ENCODE measurements around the gene KIAA1671. TPM values are rescaled to one million over a fixed set of nuclear protein-coding genes. Genes with fewer than 3 reads are reported as not detected.

KIAA1671 gene
- polyA plus RNA-seq, 1 donor (not counting 4 experiments of a cell fraction or from before 2014, with no cell fraction given): 17.4 TPM

- H3K4me2 ChIP-seq (ENCODE audit: control insufficient read depth, extremely low read depth, insufficient read depth, low read depth, low read length): no peak overlapping the region
- FAIRE-seq (no peak), DNase-seq (ENCODE audit: low read depth, low spot score) (no peak)
- no peak overlapping the region for H3K27ac ChIP-seq (ENCODE audit: control insufficient read depth, insufficient read depth, low read length)
- H3K36me3 ChIP-seq (ENCODE audit: control insufficient read depth in 2 of 2, extremely low read depth in 1 of 2, insufficient read depth in 2 of 2, low read length in 2 of 2): peaks cover 0 to 6% of the 10 kb centered on the region in 2 experiments
- TF ChIP-seq CTCF (optimal IDR thresholded peaks at IDR 0.05 in 1 of 3, IDR thresholded peaks at IDR 0.05 in 1 of 3, conservative IDR thresholded peaks at IDR 0.05 in 1 of 3; ENCODE audit: extremely low read depth in 1 of 3, insufficient read depth in 2 of 3, low read length in 3 of 3): peak in 1 of 3 experiments; percentile 28
- TF ChIP-seq EZH2 (IDR thresholded peaks at IDR 0.05; ENCODE audit: low read length): no peak
- dilution Hi-C loops (cut with MboI; ENCODE audit: extremely low pct_ligation_motif_present, low sequenced_read_pairs): no loop called here
- H3K27me3 ChIP-seq (ENCODE audit: control insufficient read depth, extremely low read depth, insufficient read depth, low read length): no peaks in the 10 kb centered on the region
- no peaks in the 10 kb centered on the region for H3K79me2 ChIP-seq (ENCODE audit: control insufficient read depth, insufficient read depth, low read length)
- H3K4me1 ChIP-seq (ENCODE audit: control insufficient read depth, extremely low read depth, insufficient read depth, low read length): peaks cover 21% of the 10 kb centered on the region
- peaks cover 6% of the 10 kb centered on the region for H4K20me1 ChIP-seq (ENCODE audit: control insufficient read depth, extremely low read depth, insufficient read depth, low read length)
- no peaks in the 10 kb centered on the region for H3K9me1 ChIP-seq (ENCODE audit: control insufficient read depth, extremely low read depth, insufficient read depth, low read length)
- H3K4me3 ChIP-seq (ENCODE audit: control insufficient read depth in 2 of 3, extremely low read depth in 1 of 3, insufficient read depth in 2 of 3, low read depth in 1 of 3, low read length in 3 of 3): no peak overlapping the region
- H3K9me3 ChIP-seq (ENCODE audit: control insufficient read depth, low read depth, low read length): no peaks in the 10 kb centered on the region
- no peak overlapping the region for H2AFZ ChIP-seq (ENCODE audit: control insufficient read depth, low read length)
- no peak overlapping the region for H3K9ac ChIP-seq (ENCODE audit: control insufficient read depth, extremely low read depth, insufficient read depth, low read length)
These were observed 108.1 kb downstream of the KIAA1671 start for GRCh38 chr22:25060522-25061071.

- peaks cover 6% of the 10 kb centered on the region for H4K20me1 ChIP-seq (ENCODE audit: control insufficient read depth, extremely low read depth, insufficient read depth, low read length)
- peaks cover 21% of the 10 kb centered on the region for H3K4me1 ChIP-seq (ENCODE audit: control insufficient read depth, extremely low read depth, insufficient read depth, low read length)
- H3K27me3 ChIP-seq (ENCODE audit: control insufficient read depth, extremely low read depth, insufficient read depth, low read length): no peaks in the 10 kb centered on the region
- no peak for DNase-seq (ENCODE audit: low read depth, low spot score)
- H3K36me3 ChIP-seq (ENCODE audit: control insufficient read depth in 2 of 2, extremely low read depth in 1 of 2, insufficient read depth in 2 of 2, low read length in 2 of 2): peaks cover 4 to 7% of the 10 kb centered on the region in 2 experiments
- no peak overlapping the region for H3K27ac ChIP-seq (ENCODE audit: control insufficient read depth, insufficient read depth, low read length)
- H3K4me3 ChIP-seq (ENCODE audit: control insufficient read depth in 2 of 3, extremely low read depth in 1 of 3, insufficient read depth in 2 of 3, low read depth in 1 of 3, low read length in 3 of 3): no peak overlapping the region
- no peaks in the 10 kb centered on the region for H3K9me3 ChIP-seq (ENCODE audit: control insufficient read depth, low read depth, low read length)
- dilution Hi-C loops (cut with MboI; ENCODE audit: extremely low pct_ligation_motif_present, low sequenced_read_pairs): no loop called here
- peak overlapping the region; percentile 1 for H3K9ac ChIP-seq (ENCODE audit: control insufficient read depth, extremely low read depth, insufficient read depth, low read length)
- no peaks in the 10 kb centered on the region for H3K79me2 ChIP-seq (ENCODE audit: control insufficient read depth, insufficient read depth, low read length)
- peak overlapping the region; percentile 11 for H3K4me2 ChIP-seq (ENCODE audit: control insufficient read depth, extremely low read depth, insufficient read depth, low read depth, low read length)
- no peak for FAIRE-seq
- no peak overlapping the region for H2AFZ ChIP-seq (ENCODE audit: control insufficient read depth, low read length)
- no peaks in the 10 kb centered on the region for H3K9me1 ChIP-seq (ENCODE audit: control insufficient read depth, extremely low read depth, insufficient read depth, low read length)
- no peak for TF ChIP-seq CTCF (optimal IDR thresholded peaks at IDR 0.05 in 1 of 3, IDR thresholded peaks at IDR 0.05 in 1 of 3, conservative IDR thresholded peaks at IDR 0.05 in 1 of 3; ENCODE audit: extremely low read depth in 1 of 3, insufficient read depth in 2 of 3, low read length in 3 of 3)
- no peak for TF ChIP-seq EZH2 (IDR thresholded peaks at IDR 0.05; ENCODE audit: low read length)
These were observed 108.6 kb downstream of the KIAA1671 start for GRCh38 chr22:25061134-25061533.

Measured in keratinocyte (primary cell).